ENCODE data around the gene PSMD13.

Gene PSMD13

DNA sequence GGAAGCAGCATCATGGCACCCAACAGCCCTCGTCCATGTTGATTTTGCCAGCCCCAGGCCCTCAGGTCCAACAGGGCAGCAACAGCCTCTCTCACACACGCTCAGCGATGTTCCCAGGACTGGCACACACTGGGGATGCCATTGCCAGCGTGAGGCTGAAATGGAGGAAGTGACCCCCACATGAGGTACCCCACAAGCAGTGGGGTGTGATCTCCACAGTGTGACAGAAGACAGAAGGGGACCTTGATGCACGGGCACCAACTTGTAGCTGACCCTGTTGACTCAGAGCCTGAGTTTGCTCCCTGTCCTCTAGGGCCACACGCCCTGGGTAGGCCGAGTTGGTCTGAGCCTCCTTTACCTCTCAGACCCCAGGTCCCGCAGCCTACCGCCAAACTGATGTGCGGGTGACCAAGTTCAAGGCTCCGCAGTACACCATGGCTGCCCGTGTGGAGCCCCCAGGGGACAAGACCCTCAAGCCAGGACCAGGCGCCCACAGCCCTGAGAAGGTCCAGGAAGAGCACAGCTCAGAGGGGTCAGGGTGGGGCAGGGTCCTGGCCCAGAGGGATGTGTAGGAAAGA lies 37.7 kb upstream of the PSMD13 start:
- H3K9me3 ChIP-seq (replicated peaks; ENCODE audit: low read length) = no peaks in the 10 kb centered on the region
- no peak overlapping the region for H3K4me3 ChIP-seq (ENCODE audit: low read length)
- no peak overlapping the region for H3K9ac ChIP-seq (ENCODE audit: low read depth, low read length)
- peaks cover 19% of the 10 kb centered on the region for H3K36me3 ChIP-seq (ENCODE audit: insufficient read depth, low read length)
- H3K4me2 ChIP-seq (ENCODE audit: low read length) = no peak overlapping the region
- no peaks in the 10 kb centered on the region for H3K4me1 ChIP-seq (ENCODE audit: control insufficient read depth, insufficient read depth, low read length)
- no peaks in the 10 kb centered on the region for H3K27me3 ChIP-seq (ENCODE audit: control insufficient read depth, insufficient read depth, low read length)

- Histone ChIP-seq H3K9me3 (replicated peaks; ENCODE audit: low read length) (no peaks in the 10 kb centered on the region), H3K27me3 (ENCODE audit: control insufficient read depth, insufficient read depth, low read length) (no peaks in the 10 kb centered on the region), H3K4me1 (ENCODE audit: control insufficient read depth, insufficient read depth, low read length) (no peaks in the 10 kb centered on the region), H3K9ac (ENCODE audit: low read depth, low read length) (no peak overlapping the region), H3K4me3 (ENCODE audit: low read length) (no peak overlapping the region), H3K36me3 (ENCODE audit: insufficient read depth, low read length) (peaks cover 26% of the 10 kb centered on the region), H3K4me2 (ENCODE audit: low read length) (no peak overlapping the region)
Measured at GRCh38 chr11:199782-200181, 37.0 kb upstream of the PSMD13 start.

DNA sequence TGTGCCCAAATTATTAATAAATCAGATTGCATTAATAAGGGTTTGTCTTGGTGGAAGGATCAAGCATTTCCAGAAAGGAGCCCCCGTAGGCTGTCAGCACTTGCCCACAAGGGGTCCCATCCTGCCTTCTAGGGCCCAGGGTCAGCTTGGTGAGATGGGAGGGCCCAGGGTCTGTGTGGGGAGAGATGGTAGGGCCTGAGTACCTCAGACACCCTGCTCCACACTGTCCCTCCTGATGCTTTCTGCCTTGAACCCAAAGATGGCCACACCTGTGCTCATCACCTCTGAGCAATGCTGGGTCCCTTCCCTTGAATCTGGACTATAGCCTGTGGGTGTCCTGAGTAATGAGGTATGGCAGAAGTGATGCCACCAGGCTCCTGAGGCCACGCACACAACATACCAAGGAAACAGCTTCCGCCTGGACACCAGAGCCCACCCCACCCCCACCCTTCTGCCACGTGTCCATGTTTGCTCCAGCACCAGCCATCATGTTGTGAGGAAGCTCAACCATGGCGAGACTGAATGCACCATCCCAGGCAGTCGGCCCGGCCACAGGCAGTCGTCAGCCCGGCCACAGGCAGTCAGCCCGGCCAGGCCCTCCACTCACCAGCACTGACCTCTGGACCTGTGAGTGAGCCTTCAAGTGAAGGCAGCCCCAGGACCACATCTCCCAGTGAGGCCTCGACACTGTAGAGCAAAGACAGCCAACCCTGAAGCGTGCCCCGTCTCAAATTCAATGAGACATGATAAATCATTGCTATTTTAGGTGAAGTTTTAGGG lies 36.4 kb upstream of the PSMD13 start:
- peaks cover 32% of the 10 kb centered on the region for H3K36me3 ChIP-seq (ENCODE audit: insufficient read depth, low read length)
- no peak overlapping the region for H3K4me2 ChIP-seq (ENCODE audit: low read length)
- H3K4me1 ChIP-seq (ENCODE audit: control insufficient read depth, insufficient read depth, low read length) = peaks cover 3% of the 10 kb centered on the region
- H3K4me3 ChIP-seq (ENCODE audit: low read length) = no peak overlapping the region
- H3K9ac ChIP-seq (ENCODE audit: low read depth, low read length) = no peak overlapping the region
- H3K9me3 ChIP-seq (replicated peaks; ENCODE audit: low read length) = no peaks in the 10 kb centered on the region
- H3K27me3 ChIP-seq (ENCODE audit: control insufficient read depth, insufficient read depth, low read length) = no peaks in the 10 kb centered on the region

DNA sequence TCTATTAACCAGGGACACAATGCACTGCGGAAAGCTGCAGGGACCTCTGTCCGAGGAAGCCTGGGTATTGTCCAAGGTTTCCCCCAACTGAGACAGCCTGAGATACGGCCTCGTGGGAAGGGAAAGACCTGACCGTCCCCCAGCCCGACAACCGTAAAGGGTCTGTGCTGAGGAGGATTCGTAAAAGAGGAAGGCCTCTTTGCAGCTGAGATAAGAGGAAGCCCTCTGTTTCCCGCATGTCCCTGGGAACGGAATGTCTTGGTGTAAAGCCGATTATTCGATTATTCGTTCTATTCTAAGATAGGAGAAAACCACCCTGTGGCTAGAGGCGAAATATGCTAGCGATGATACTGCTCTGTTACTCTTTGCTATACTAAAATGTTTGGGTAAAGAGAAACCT lies 34.8 kb upstream of the PSMD13 start:
- Histone ChIP-seq H3K4me3 (ENCODE audit: low read length) (no peak overlapping the region), H3K4me2 (ENCODE audit: low read length) (no peak overlapping the region), H3K9ac (ENCODE audit: low read depth, low read length) (no peak overlapping the region), H3K36me3 (ENCODE audit: insufficient read depth, low read length) (peaks cover 36% of the 10 kb centered on the region), H3K9me3 (replicated peaks; ENCODE audit: low read length) (no peaks in the 10 kb centered on the region), H3K27me3 (ENCODE audit: control insufficient read depth, insufficient read depth, low read length) (no peaks in the 10 kb centered on the region), H3K4me1 (ENCODE audit: control insufficient read depth, insufficient read depth, low read length) (peaks cover 14% of the 10 kb centered on the region)

DNA sequence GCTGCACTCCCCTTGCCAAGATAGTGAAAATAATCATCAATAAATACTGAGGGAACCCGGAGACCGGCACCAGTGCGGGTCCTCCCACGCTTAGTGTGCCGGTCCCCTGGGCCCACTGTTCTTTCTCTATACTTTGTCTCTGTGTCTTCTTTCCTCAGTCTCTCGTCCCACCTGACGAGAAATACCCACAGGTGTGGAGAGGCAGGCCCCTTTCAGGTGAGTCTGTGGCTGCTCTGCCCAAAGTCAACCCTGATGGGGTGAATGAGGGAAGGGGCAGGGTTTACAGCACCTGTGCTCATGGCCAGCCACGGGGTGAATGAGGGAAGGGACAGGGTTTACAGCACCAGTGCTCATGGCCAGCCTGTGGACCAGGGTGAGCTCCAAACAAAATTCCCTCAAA lies 34.3 kb upstream of the PSMD13 start:
- Histone ChIP-seq H3K9ac (ENCODE audit: low read depth, low read length) (no peak overlapping the region), H3K27me3 (ENCODE audit: control insufficient read depth, insufficient read depth, low read length) (no peaks in the 10 kb centered on the region), H3K36me3 (ENCODE audit: insufficient read depth, low read length) (peaks cover 36% of the 10 kb centered on the region), H3K9me3 (replicated peaks; ENCODE audit: low read length) (no peaks in the 10 kb centered on the region), H3K4me1 (ENCODE audit: control insufficient read depth, insufficient read depth, low read length) (peaks cover 14% of the 10 kb centered on the region), H3K4me2 (ENCODE audit: low read length) (no peak overlapping the region), H3K4me3 (ENCODE audit: low read length) (no peak overlapping the region)

GRCh38 chr11:203056-203944 lies 33.5 kb upstream of the PSMD13 start:
- Histone ChIP-seq H3K9me3 (replicated peaks; ENCODE audit: low read length) (no peaks in the 10 kb centered on the region), H3K36me3 (ENCODE audit: insufficient read depth, low read length) (peaks cover 36% of the 10 kb centered on the region), H3K27me3 (ENCODE audit: control insufficient read depth, insufficient read depth, low read length) (no peaks in the 10 kb centered on the region), H3K9ac (ENCODE audit: low read depth, low read length) (no peak overlapping the region), H3K4me1 (ENCODE audit: control insufficient read depth, insufficient read depth, low read length) (peaks cover 14% of the 10 kb centered on the region), H3K4me2 (ENCODE audit: low read length) (no peak overlapping the region), H3K4me3 (ENCODE audit: low read length) (no peak overlapping the region)

- peaks cover 36% of the 10 kb centered on the region for H3K36me3 ChIP-seq (ENCODE audit: insufficient read depth, low read length)
- no peak overlapping the region for H3K4me3 ChIP-seq (ENCODE audit: low read length)
- no peaks in the 10 kb centered on the region for H3K27me3 ChIP-seq (ENCODE audit: control insufficient read depth, insufficient read depth, low read length)
- H3K4me2 ChIP-seq (ENCODE audit: low read length) = peak overlapping the region; percentile 21
- no peak overlapping the region for H3K9ac ChIP-seq (ENCODE audit: low read depth, low read length)
- peaks cover 14% of the 10 kb centered on the region for H3K4me1 ChIP-seq (ENCODE audit: control insufficient read depth, insufficient read depth, low read length)
- H3K9me3 ChIP-seq (replicated peaks; ENCODE audit: low read length) = no peaks in the 10 kb centered on the region
Measured at GRCh38 chr11:203945-204586, 32.7 kb upstream of the PSMD13 start.

DNA sequence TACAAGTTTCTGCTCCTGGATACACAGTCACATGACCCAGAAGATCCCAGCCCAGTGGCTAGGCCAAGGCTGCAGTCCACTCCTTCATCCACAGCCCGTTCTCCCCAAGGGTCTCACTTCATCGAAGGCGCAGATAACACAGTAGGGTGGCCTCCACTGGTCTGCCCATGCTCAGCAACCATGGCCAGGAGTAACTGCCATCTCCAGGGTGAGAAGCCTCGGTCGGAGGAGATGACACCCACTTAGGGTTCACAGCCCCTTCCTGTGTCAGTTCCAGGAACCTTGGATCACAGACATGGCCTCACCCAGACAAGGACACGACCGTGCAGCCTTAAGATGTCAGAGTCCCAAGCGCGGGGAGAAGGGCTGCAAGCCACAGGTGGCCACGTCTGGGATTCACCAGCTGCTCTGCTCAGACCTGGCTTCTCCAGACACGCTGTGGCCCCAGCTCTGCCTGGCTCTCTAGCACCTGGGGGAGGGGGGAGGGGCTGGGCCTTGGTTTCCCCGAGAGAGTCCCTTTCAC lies 32.1 kb upstream of the PSMD13 start:
- H3K27me3 ChIP-seq (ENCODE audit: control insufficient read depth, insufficient read depth, low read length) = no peaks in the 10 kb centered on the region
- H3K36me3 ChIP-seq (ENCODE audit: insufficient read depth, low read length) = peaks cover 39% of the 10 kb centered on the region
- no peak overlapping the region for H3K9ac ChIP-seq (ENCODE audit: low read depth, low read length)
- H3K4me2 ChIP-seq (ENCODE audit: low read length) = no peak overlapping the region
- H3K4me3 ChIP-seq (ENCODE audit: low read length) = no peak overlapping the region
- no peaks in the 10 kb centered on the region for H3K9me3 ChIP-seq (replicated peaks; ENCODE audit: low read length)
- peaks cover 19% of the 10 kb centered on the region for H3K4me1 ChIP-seq (ENCODE audit: control insufficient read depth, insufficient read depth, low read length)

GRCh38 chr11:205221-206001 lies 31.4 kb upstream of the PSMD13 start:
- Histone ChIP-seq H3K27me3 (ENCODE audit: control insufficient read depth, insufficient read depth, low read length) (no peaks in the 10 kb centered on the region), H3K4me1 (ENCODE audit: control insufficient read depth, insufficient read depth, low read length) (peaks cover 26% of the 10 kb centered on the region), H3K9ac (ENCODE audit: low read depth, low read length) (peak overlapping the region; percentile 99), H3K36me3 (ENCODE audit: insufficient read depth, low read length) (peaks cover 47% of the 10 kb centered on the region), H3K4me3 (ENCODE audit: low read length) (peak overlapping the region; percentile 96), H3K9me3 (replicated peaks; ENCODE audit: low read length) (no peaks in the 10 kb centered on the region), H3K4me2 (ENCODE audit: low read length) (peak overlapping the region; percentile 91)

DNA sequence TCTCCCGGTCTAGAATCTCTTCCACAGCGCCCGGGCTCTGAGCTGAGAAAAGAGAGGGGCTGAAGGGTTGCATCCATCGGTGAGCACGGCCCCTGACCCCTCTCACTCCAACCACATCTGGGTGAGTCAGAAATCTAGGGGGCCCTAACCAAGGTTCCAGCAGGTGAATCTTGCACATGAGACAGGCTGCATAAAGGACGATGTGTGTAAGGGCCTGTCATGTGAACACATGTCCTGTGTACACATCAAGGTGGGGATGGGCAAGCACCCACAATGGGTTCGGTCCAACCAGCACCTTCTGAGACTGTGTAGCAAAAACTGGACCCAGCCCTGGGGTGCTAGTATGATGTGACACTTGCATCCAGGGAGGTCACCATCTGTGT lies 30.8 kb upstream of the PSMD13 start:
- Histone ChIP-seq H3K36me3 (ENCODE audit: insufficient read depth, low read length) (peaks cover 50% of the 10 kb centered on the region), H3K9me3 (replicated peaks; ENCODE audit: low read length) (no peaks in the 10 kb centered on the region), H3K27me3 (ENCODE audit: control insufficient read depth, insufficient read depth, low read length) (no peaks in the 10 kb centered on the region), H3K9ac (ENCODE audit: low read depth, low read length) (peak overlapping the region; percentile 99), H3K4me3 (ENCODE audit: low read length) (peak overlapping the region; percentile 96), H3K4me1 (ENCODE audit: control insufficient read depth, insufficient read depth, low read length) (peaks cover 32% of the 10 kb centered on the region), H3K4me2 (ENCODE audit: low read length) (peak overlapping the region; percentile 91)
